Measurements from ENCODE around the gene RAB30. TPM values are rescaled to one million over a fixed set of nuclear protein-coding genes. Genes with fewer than 3 reads are reported as not detected.

RAB30 gene
- total and polyA plus RNA-seq, 2 donors from 2014 or later, result 3.1 to 15.2 TPM

GRCh38 chr11:83097429-83098075 lies 25.9 kb upstream of the RAB30 start:
- H3K9me3 ChIP-seq (ENCODE audit: control insufficient read depth in 2 of 3, insufficient read depth in 1 of 3, low read length in 3 of 3), result no peaks in the 10 kb centered on the region
- peaks cover 0 to 5% (median 2%) of the 10 kb centered on the region in 3 donors for H3K4me1 ChIP-seq (ENCODE audit: control insufficient read depth in 2 of 3, insufficient read depth in 2 of 3, low read depth in 1 of 3, low read length in 3 of 3)
- H3K27ac ChIP-seq (ENCODE audit: low read depth in 2 of 2, low read length in 2 of 2), result no peak overlapping the region
- no peaks in the 10 kb centered on the region for H3K36me3 ChIP-seq (ENCODE audit: control insufficient read depth in 2 of 3, insufficient read depth in 3 of 3, low read length in 3 of 3)
- H3K9ac ChIP-seq (ENCODE audit: low read length in 3 of 3), result no peak overlapping the region
- FAIRE-seq (no peak), DNase-seq (no peak)
- intact Hi-C loops (cut with DNase I), result no loop called here
- H3K4me3 ChIP-seq (ENCODE audit: low read length in 3 of 3), result no peak overlapping the region
- no peak for TF ChIP-seq CTCF (IDR thresholded peaks at IDR 0.05; ENCODE audit: borderline replicate concordance, extremely low read depth, insufficient read depth)
- H3K27me3 ChIP-seq (ENCODE audit: control insufficient read depth, insufficient read depth, low read length), result no peaks in the 10 kb centered on the region

DNA sequence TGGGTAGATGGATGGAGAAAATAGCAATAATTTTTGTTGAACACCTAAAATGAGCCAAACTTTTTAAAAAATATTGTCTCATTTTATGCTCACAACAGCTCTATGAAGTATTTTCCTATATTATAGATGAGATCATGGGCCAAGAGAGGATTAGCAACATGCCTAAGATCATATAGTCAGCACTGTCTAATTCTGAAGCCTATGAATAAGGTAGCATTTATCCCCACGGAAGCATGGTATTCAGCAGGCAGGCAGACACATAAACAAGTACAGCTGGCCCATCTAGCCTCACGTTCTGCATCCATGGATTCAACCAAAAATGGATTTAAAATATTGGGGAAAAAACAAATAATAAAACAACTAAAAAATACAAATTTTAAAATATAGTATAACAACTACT lies 21.9 kb upstream of the RAB30 start:
- intact Hi-C loops (cut with DNase I), result no loop called here

DNA sequence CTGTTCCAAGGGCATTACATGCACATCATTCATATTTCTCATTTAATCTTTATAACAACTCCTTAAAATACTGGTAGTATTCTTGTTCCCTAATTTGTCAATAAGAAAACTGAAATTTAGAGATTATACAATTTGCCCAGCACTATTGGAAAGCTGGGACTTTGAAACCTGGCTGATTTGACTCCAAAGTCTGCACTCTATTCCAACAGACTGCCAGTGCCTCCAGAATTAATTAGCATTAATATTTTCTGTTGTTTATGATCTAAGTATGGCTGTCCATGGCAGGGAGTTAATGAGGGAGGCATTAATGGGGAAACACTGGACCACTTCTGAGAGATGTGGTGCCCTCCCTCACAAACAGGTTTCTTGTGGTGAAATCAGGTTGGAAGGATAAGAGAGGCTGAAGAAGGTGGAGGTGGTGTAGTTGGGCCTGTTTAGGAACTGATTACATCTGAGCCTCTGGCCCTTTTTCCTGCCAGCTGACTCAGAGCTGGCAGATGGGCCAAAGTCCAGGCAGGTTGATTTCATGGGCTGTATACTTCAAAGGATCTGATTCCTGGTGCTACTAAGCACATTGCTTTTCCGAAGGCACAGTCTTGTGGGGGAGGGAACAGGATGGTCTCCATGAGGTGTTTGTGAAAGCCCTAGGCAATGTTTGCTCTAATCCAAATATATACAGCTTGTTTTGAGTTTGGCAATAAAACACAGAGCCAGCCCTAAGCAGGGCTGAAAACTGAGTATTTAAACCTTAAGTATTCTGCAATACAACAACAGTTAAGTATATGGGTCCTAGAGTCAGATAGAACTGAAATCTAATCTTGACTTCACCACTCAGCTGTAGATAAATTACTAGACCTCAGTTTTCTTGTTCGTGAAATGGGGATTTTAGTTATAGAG lies 21.0 kb upstream of the RAB30 start:
- no peak overlapping the region for H3K4me3 ChIP-seq (ENCODE audit: low read length in 3 of 3)
- H3K27ac ChIP-seq (ENCODE audit: low read depth in 2 of 2, low read length in 2 of 2), result peak overlapping the region; percentile 23 to 34
- no peaks in the 10 kb centered on the region for H3K27me3 ChIP-seq (ENCODE audit: control insufficient read depth, insufficient read depth, low read length)
- no peaks in the 10 kb centered on the region for H3K36me3 ChIP-seq (ENCODE audit: control insufficient read depth in 2 of 3, insufficient read depth in 3 of 3, low read length in 3 of 3)
- H3K9ac ChIP-seq (ENCODE audit: low read length in 3 of 3), result no peak overlapping the region
- intact Hi-C loops (cut with DNase I), result no loop called here
- TF ChIP-seq CTCF (IDR thresholded peaks at IDR 0.05; ENCODE audit: borderline replicate concordance, extremely low read depth, insufficient read depth), result no peak
- peak in 4 of 5 donors; percentile 68 to 87 (median 80) for DNase-seq
- H3K4me1 ChIP-seq (ENCODE audit: control insufficient read depth in 2 of 3, insufficient read depth in 2 of 3, low read depth in 1 of 3, low read length in 3 of 3), result peaks cover 0 to 5% (median 4%) of the 10 kb centered on the region in 3 donors
- H3K9me3 ChIP-seq (ENCODE audit: control insufficient read depth in 2 of 3, insufficient read depth in 1 of 3, low read length in 3 of 3), result no peaks in the 10 kb centered on the region
- FAIRE-seq, result no peak

More for the DNA sequence above, 21.9 kb upstream of the RAB30 start:
- no peaks in the 10 kb centered on the region for H3K9me3 ChIP-seq (ENCODE audit: control insufficient read depth in 2 of 3, insufficient read depth in 1 of 3, low read length in 3 of 3)
- no peak overlapping the region for H3K4me3 ChIP-seq (ENCODE audit: low read length in 3 of 3)
- TF ChIP-seq CTCF (IDR thresholded peaks at IDR 0.05; ENCODE audit: borderline replicate concordance, extremely low read depth, insufficient read depth), result no peak
- FAIRE-seq (no peak), DNase-seq (no peak)
- no peak overlapping the region for H3K27ac ChIP-seq (ENCODE audit: low read depth in 2 of 2, low read length in 2 of 2)
- peaks cover 0 to 5% (median 4%) of the 10 kb centered on the region in 3 donors for H3K4me1 ChIP-seq (ENCODE audit: control insufficient read depth in 2 of 3, insufficient read depth in 2 of 3, low read depth in 1 of 3, low read length in 3 of 3)
- no peaks in the 10 kb centered on the region for H3K36me3 ChIP-seq (ENCODE audit: control insufficient read depth in 2 of 3, insufficient read depth in 3 of 3, low read length in 3 of 3)
- H3K9ac ChIP-seq (ENCODE audit: low read length in 3 of 3), result no peak overlapping the region
- no peaks in the 10 kb centered on the region for H3K27me3 ChIP-seq (ENCODE audit: control insufficient read depth, insufficient read depth, low read length)

Measured in kidney (tissue), 14 donors.